IPS-11a (cell line): Measurements from ENCODE around the gene CDC42EP3.

Experiments
- H3K4me3 ChIP-seq: one replicate; pipeline ENCODE4 v1.5.1; 2013; ENCODE audit warnings: low read depth, low read length, control low read depth

Gene CDC42EP3

DNA sequence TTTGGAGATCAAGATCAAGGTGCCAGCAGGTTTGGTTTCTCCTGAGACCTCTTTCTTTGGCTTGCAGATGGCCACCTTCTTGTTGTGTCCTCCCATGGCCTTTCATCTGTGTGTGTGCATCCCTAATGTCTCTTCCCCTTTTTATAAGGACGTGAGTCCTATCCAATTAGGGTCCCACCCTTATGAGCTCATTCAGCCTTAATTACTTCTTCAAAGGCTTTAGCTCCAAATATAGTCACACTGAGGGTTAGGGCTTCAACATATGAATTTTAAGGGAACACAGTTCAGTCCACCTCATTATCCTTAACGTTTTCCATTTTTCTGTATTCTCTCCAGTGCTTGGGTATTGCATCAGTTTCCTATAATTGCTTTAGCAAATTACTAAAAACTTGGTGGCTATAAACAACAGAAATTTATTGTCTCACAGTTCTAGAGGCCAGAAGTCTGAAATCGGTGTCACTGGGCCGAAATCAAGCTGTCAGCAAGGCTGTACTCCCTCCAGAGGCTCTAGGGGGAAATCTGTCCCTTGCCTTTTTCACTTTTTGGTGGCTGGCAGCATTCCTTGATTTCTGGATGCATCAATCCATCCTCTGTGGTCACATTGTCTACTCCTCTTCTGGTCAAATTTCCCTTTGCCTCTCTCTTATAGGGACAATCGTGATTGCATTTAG, 34.1 kb downstream of the CDC42EP3 start:
- no peak overlapping the region for H3K4me3 ChIP-seq

DNA sequence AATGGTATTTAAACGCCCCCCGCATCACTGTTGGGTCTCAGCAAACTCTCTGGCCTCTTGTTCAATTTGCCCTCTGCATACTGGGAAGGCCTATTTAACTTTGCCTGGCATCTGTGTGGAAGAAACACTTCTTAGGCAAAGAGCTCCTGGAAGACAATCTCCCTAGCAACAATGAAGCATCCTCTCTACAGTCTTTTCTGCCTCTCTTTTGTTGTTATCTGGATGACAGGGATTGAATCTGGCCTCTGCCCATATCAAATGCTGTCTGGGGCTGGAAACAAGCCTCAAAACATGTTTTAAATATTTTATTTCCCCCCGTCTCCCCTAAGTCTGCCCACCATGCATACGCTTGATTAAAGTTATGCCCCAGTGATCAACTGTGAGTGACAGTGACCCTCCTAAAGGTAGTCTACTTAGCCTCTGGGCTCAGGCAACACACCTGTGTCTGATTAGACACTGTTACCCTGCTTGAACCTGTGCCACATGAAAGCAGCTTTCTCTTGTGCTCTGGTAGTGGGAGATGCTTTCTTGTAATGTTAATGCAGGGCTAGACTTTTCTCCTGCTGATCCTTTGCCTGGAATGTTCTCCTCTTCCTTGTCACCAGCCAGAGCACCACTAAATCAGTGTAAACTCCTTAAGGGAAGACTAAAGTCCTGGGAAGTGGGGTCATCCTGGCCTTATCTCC, 34.9 kb downstream of the CDC42EP3 start:
- no peak overlapping the region for H3K4me3 ChIP-seq

DNA sequence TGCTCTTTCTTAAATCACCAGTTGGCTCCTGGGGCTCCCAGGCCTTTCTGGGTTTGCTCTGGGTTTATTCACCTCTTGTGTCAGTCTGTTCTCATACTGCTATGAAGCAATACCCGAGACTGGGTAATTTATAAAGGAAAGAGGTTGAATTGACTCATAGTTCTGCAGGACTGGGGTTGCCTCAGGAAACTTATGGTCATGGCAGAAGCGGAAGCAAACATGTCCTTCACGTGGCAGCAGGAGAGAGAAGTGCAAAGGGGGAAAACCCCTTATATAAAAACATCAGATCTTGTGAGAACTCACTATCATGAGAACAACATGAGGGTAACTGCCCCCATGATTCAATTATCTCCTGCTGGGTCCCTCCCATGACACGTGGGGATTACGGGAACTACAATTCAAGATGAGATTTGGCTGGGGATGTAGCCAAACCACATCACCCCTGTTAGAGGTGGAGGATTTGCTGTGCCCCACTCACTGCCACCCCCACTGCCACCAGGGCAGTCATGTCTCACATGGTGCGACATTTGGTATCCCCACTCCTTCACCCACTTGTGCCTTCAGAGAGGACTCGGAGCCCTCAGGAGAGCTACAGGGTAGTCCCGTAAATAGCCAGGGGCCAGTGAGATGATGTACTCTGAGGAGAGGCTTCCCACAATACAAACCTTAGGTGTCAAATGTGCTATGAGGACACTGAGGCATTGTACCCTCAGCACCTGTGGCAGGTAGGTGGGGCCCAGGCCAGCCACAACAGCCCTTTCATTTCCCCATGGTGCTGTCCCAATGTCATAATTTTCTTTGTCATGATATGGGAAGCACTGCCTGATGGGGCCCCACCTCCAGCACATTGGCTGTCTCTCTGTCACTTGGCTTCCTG, 35.7 kb downstream of the CDC42EP3 start:
- H3K4me3 ChIP-seq: no peak overlapping the region

DNA sequence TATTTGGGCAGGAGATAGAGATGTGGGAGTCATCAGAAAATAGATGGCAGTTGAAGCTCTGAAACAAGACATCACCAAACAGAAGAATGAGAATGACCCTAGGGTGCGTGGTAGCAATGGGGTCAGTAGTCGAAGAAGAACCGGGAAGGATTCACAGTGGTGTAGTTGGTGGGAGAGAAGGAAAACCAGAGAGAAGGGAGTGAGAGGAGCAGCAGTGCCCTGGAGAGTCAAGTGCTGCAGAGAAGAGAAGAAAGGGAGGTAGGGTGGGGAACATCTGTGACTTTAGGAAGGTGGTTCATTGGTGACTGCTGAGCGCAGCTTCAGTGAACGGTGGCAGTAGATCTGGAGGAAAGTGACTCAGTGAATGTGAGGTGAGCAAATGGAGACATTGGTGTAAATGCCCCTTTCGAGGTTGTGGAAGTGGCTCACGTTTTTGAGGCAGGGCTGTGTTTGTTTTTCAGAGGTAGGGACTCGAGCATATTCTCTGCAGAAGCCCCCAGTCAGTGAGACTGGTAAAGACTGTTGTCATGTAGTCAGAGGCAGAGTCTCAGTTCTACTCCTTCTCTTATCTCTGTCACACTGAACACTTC, 36.4 kb downstream of the CDC42EP3 start:
- no peak overlapping the region for H3K4me3 ChIP-seq

DNA sequence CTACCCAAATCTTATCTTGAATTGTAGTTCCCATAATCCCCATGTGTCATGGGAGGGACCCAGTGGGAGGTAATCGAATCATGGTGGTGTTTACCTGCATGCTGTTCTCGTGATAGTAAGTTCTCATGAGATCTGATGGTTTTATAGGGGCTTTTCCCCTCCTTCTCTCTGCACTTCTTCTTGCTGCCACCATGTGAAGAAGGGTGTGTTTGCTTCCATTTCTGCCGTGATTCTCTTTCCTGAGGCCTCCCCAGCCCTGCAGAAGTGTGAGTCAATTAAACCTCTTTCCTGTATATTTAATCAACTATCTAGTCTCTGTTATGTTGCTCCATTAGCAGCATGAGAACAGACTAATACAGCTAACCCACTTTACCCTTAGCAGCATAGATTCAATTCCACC, 37.6 kb downstream of the CDC42EP3 start:
- H3K4me3 ChIP-seq: no peak overlapping the region

DNA sequence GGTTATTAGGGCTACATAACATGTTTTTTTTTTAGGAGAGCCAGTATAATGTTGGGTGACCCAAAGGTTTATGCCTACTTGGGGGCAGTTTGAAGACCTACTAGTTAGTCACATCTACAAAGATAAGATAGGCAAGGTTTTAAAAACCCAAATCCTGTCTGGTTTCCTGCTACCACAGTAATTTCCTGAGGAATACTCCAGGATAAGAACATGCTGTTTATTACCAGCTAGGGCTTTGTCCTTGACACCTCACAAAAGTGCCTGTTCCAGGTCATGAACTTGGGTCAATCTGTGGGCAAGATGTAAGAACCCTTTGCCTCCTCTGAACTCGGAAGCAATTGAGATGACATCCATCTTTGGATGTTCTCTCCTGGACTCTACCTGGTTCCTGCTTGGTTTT, 38.2 kb downstream of the CDC42EP3 start:
- H3K4me3 ChIP-seq: no peak overlapping the region

DNA sequence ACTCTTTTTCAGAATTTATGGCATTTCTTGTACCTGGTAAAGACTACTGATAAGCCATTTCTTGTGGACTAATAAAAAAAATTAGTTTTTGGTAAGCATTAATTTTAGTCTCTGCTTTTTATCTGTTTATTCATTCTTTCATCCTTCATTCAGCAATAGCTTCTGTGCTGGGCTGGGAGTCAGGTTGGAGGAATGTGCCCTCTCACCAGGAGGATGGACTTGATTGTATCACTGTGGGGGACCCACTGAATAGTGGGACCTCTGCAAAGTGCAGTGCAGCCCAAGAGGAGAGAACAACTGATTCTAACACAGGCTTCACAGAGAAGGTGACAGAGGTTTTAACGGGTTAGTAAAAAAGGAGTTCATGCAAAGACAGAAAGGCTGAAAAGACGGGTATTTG, 39.1 kb downstream of the CDC42EP3 start:
- no peak overlapping the region for H3K4me3 ChIP-seq

DNA sequence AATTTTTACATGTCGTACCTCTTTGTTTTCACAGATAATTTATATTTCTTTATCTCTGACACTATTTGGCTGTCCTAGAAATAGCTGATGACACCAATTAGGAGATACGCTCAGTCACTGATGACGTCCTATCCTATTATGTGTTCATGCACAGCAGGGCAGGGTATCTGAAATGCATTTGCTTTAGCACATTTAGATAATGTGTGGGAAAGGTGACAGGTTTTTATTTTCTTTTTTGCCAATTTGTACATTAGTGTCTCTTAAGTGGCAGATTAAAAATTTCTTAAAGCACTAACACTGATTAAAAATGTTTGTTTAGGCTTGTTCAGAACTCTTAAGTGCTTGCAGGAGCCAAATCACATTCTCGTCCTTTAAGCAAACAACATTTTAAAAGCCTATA, 39.7 kb downstream of the CDC42EP3 start:
- H3K4me3 ChIP-seq: no peak overlapping the region

DNA sequence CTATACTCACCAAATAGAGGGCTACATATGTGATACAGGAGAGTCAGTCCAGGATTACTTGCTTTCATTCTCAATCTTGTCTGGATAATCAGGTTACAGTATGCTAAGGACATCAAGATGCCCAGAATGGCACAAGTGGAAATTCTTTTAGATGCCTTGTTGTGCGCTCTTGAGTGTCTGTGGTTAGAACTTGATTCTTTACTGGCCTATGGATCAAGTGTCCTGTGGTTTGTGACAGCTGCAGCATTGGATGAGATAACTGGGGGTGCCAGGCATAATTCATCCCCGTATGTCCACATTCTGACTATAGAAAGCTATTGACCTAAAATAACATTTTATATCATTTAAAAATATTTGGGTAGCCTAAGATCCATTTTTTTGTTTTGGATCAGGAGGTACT, 40.1 kb downstream of the CDC42EP3 start:
- no peak overlapping the region for H3K4me3 ChIP-seq

DNA sequence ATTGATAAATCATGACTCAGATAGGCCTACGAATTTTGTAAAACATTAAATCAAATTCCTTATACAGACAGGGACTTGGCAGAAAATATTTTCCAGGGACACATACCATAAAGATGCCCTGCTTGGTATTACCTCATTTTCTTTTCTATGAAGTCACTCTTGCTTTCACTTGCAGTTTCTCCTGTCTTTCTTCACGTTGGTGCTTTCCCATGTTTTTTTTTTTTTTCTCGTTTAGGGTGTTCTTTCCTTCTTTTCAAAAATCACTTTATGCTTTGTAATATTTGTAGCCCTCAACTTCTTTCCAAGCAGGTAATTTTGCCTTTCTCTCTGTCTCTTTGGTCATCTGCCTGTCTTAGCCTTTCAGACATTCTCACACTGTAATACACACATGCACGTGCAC, 40.7 kb downstream of the CDC42EP3 start:
- no peak overlapping the region for H3K4me3 ChIP-seq

DNA sequence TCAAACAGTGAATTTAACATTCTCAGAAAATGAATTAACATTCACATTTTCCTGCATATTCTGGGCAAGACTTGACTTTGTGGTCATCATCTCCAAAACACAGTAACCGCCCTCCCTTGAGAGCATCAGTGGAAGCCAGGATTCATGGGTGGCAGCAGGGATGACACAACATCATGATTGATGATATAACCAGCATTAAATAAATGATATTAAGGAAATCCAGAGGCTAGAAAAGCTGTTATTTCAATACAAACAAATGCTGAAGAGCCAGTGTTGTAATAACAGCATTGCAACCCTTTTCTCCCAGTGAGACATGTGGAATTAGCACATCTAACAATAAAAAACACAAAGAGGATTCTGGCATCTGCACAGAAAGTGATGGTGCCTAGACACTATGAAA, 41.1 kb downstream of the CDC42EP3 start:
- no peak overlapping the region for H3K4me3 ChIP-seq

DNA sequence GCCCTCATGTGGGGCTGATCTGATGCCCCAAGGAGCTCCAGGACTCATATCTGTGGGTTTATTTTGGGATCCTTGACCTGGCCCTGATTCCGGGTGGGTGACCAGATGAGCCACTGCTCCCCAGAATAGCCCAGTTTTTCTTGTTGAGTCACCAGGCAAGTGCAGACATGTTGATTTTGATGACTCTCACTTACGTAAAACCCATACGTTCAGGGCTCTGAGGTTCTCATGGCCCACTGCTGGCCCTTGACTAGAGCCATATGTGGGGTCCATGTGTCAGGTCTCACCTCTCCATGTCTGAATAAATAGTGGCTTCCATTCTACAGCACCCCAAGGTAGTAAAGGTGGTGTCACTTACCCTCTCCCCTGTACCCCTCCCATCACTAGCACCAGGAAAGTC, 41.9 kb downstream of the CDC42EP3 start:
- no peak overlapping the region for H3K4me3 ChIP-seq

DNA sequence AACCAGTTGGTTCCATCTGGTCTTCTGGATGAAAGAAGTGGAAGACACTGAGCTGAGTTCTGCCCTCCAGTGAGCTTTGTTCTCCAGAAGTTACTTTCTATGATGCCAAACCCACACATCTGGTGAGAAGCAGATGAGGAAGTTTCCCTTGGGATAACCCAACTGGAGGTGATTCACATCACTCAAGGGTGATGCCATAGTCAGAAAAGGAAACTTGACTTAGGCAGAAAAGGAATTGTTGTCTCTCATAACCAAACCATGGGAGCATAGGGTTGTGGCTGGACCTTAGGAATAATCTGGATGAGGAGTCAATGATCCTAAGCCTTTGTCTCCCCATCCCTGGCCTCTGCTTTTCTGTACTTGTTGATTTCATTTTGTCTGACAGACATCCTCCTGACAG, 43.7 kb downstream of the CDC42EP3 start:
- H3K4me3 ChIP-seq: no peak overlapping the region

DNA sequence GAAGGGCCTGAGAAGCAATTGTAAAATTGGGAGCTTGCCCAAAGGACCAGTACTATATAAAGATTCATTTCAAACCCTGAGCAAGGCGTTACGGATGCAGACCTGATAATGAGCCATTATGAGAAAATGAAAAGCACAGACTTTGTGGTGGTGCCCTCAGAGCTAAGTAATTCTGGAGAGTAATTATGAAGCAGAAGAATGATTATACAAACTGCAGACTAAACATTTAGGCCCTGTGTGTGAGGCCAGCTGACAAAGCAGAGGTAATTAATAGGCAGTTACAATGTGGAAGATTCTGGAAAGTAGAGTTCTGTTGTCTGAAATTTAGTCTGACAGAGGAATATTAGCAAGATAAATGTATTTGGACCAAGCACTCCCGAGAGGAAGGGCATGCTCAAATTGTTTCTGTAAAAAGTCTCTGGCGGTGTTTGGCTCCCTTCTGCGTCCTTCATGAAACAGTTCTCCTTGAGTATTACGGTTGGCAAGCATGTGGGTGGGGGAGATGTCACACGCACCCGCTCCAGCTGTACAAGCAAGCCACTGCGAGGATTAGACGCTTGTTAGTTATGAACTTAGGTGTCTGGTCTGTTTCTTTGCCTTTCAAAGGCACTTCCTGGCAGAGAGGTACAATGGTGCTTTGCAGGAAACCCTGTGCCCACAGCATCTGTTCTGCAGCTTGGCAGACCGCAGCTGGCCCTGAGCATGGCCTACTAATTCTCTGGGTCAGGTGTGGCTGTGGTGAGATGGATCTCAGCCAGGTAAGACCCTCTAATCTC, 45.5 kb downstream of the CDC42EP3 start:
- no peak overlapping the region for H3K4me3 ChIP-seq

DNA sequence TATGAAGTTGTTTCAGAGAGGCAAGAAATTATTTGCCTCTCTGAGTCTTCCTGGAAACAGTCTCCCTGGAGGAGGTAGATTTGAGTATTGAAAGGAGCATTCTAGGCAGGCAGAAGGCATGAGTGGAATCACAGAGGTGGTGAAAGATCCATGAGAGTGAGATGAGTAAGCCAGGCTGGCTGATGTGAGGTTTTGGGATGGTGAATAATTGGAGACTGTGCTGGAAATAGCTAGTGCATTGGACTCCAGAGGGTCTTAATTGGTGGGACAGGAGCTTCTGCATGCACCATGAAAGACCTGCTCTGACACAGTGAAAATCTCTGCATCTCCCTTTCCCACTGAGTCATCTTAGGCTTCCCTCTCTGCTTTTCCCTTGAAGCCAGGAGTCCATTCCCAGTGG, 46.3 kb downstream of the CDC42EP3 start:
- no peak overlapping the region for H3K4me3 ChIP-seq

DNA sequence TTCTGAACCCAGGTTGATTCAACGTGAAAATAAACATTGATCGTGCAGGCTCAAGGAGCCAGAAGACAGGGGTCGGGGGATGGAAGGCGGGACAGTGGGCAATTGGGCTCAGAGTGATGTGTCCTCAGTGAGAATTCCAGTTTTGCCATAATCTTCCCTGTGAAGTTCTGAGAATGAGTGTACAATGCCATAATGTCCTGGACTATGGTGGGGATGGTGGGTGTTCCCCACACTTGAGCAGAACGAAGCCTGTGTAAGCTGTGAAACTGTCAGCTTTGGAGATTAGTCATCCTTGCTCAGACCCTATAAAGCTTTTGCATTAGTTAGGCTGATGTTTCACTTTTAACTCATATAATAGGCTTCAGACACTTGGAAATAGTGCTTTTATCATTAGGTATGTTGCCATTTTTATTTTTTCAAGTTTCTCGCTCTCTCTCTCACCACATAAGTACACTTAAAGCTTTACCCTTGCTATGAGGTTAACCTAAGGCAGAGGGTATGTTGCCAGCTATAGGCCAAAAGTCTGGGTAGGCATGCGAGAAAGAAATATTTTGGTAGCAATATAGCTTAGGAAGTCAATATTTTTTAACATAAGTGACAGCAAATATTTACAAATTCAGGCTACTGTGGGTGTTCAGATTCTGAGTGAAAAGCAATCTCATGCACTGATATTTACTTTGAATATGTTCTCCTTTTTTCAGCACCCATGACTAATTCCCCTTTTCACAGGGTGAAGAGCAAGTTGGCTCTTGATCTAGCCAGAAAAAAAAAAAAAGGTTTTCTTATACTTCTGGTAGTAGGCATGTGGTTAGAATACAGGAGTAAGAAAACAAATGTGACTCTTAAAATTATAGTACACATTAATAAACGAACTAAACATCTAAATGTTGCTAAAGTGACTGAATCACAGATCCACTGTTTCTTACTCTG, 47.2 kb downstream of the CDC42EP3 start:
- no peak overlapping the region for H3K4me3 ChIP-seq

DNA sequence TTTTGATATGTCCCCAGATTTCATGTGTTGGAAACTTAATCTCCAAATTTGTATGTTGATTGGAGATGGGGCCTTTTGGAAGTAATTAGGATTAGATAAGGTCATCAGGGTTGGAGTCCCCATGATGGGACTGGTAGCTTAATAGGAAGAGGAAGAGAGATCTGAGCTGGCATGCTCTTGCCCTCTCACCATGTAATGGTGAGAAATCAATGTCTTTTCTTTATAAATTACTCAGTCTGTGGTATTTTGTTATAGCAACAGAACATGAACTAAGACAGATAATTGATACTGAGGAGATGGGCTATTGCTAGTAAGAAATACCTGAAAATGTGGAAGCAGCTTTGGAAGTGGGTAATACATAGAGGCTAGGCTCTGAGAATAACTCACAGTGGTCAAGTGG, 48.0 kb downstream of the CDC42EP3 start:
- no peak overlapping the region for H3K4me3 ChIP-seq

DNA sequence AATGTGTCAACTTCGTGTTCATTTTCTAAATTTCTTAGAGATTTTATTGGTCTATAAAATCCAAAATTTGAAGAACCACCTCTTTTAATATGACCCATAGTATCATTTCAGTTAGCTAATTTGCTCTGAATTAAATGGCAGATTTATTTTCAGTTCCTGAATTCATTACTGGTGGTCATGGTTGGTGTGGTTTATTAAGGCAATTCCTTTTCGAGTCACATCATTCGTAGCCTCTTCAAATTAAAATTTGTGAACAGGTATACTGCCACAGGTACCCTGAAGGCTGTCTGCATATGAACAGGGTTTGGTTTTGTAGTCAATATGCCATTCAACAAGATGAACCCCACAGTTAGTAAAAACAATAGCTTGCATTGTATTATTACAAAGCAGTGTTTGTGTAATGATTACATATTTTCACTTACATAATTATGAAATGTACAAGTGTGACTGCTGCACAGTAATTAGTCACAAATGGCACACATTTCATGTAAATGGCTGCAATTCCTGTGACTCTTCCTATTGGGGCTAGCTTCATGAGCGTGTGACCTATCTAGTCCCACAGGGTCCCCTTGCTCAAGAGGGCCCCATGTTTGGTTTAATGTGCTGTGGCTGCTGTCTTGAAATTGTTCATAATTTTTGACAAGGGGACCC, 48.9 kb downstream of the CDC42EP3 start:
- no peak overlapping the region for H3K4me3 ChIP-seq

DNA sequence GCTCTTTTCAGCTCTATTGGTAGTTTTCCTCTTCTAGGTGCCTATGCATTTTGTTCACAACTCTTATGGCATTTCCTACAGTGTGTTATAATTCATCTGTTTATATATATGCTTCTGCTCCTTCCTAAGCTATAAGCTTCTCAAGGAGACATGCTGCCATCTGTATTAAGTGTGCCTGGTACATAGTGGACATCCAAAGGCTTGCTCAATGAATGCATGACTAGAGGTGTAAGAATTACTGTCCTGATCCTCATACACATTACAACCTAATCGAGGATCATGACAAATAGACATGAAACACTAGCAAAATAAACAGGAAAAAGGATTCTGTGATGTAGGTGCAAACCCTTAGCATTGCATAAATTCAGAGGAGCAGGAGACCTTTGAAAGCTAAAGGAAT, 50.2 kb downstream of the CDC42EP3 start:
- H3K4me3 ChIP-seq: no peak overlapping the region
